HepG2 (cell line): ENCODE measurements around the gene DYSF. TPM values are rescaled to one million over a fixed set of nuclear protein-coding genes. Genes with fewer than 3 reads are reported as not detected.

Experiments
- BRCA1 ChIP-seq: sonication (generic); formaldehyde crosslinking; IDR thresholded peaks from 2 replicates; pipeline ENCODE4 v1.4.0; 2020; ENCODE audit warnings: missing genetic modification reagents
- CTCF ChIP-seq: sonication (generic); formaldehyde crosslinking; IDR thresholded peaks from 2 replicates; pipeline ENCODE4 v1.5.0; 2020; ENCODE audit warnings: mild to moderate bottlenecking, missing genetic modification reagents, moderate library complexity
- E2F1 ChIP-seq: sonication (generic); formaldehyde crosslinking; IDR thresholded peaks from 2 replicates; pipeline ENCODE4 v1.5.0; 2020; ENCODE audit warnings: missing genetic modification reagents
- KLF11 ChIP-seq: IDR thresholded peaks from 2 replicates; pipeline ENCODE4 v1.6.1; 2016; ENCODE audit warnings: missing compliant biosample characterization
- MAF1 ChIP-seq: sonication (generic); formaldehyde crosslinking; IDR thresholded peaks from 2 replicates; pipeline ENCODE4 v1.5.0; 2020; ENCODE audit warnings: missing genetic modification reagents, borderline replicate concordance
- NPAS2 ChIP-seq: sonication (generic); formaldehyde crosslinking; IDR thresholded peaks from 2 replicates; pipeline ENCODE4 v1.8.0; 2022; ENCODE audit warnings: mild to moderate bottlenecking, missing genetic modification reagents, borderline replicate concordance
- PAX8 ChIP-seq: sonication (generic); formaldehyde crosslinking; IDR thresholded peaks from 2 replicates; pipeline ENCODE4 v1.8.0; 2022; ENCODE audit warnings: mild to moderate bottlenecking, missing genetic modification reagents, borderline replicate concordance
- SAP130 ChIP-seq: IDR thresholded peaks from 2 replicates; pipeline ENCODE4 v1.6.1; 2016; ENCODE audit warnings: low read depth
- STAG1 ChIP-seq: sonication (generic); formaldehyde crosslinking; IDR thresholded peaks from 2 replicates; pipeline ENCODE4 v1.4.0; 2020; ENCODE audit warnings: missing genetic modification reagents
- TEAD2 ChIP-seq: sonication (generic); formaldehyde crosslinking; IDR thresholded peaks from 2 replicates; pipeline ENCODE4 v1.9.0; 2021; ENCODE audit warnings: missing genetic modification reagents
- YY1 ChIP-seq: IDR thresholded peaks from 2 replicates; pipeline ENCODE4 v1.6.1; 2011; ENCODE audit warnings: low read length, low read depth, moderate library complexity, mild to moderate bottlenecking; ENCODE audit not compliant: insufficient read depth, insufficient replicate concordance
- ZNF501 ChIP-seq: sonication (generic); formaldehyde crosslinking; IDR thresholded peaks from 2 replicates; pipeline ENCODE4 v1.5.1; 2020; ENCODE audit warnings: mild to moderate bottlenecking, moderate library complexity, missing genetic modification reagents
- ZNF670 ChIP-seq: sonication (generic); formaldehyde crosslinking; IDR thresholded peaks from 2 replicates; pipeline ENCODE4 v1.8.0; 2022; ENCODE audit warnings: mild to moderate bottlenecking, missing genetic modification reagents, borderline replicate concordance
- ZNF792 ChIP-seq: IDR thresholded peaks from 2 replicates; pipeline ENCODE4 v1.6.1; 2016
- ZSCAN30 ChIP-seq: sonication (generic); formaldehyde crosslinking; IDR thresholded peaks from 2 replicates; pipeline ENCODE4 v1.5.0; 2020; ENCODE audit warnings: mild to moderate bottlenecking, missing genetic modification reagents
- ZZZ3 ChIP-seq: sonication (generic); formaldehyde crosslinking; IDR thresholded peaks from 2 replicates; pipeline ENCODE4 v1.4.0; 2020; ENCODE audit warnings: missing genetic modification reagents, mild to moderate bottlenecking, borderline replicate concordance
- polyA plus RNA-seq, 8 experiments: library from polyadenylated mRNA; depleted of rRNA in 3 of 8; stranded (reverse) in 7 of 8; unstranded in 1 of 8; fragments of >200 nt; fragmentation: Illumina TruSeq in 4 of 8; extraction: Trizol in 4 of 8; gene quantifications; 2 replicates each; pipeline versions ENCODE4 v1.2.1 to v1.2.3, GENCODE V29; 2011 to 2016; ENCODE audit warnings: low read depth in 4 of 8, missing spikeins in 1 of 8, mixed read lengths in 1 of 8; ENCODE audit not compliant: insufficient read depth in 1 of 8
- total RNA-seq, 5 experiments: library from RNA; depleted of rRNA; stranded (reverse); fragments of >200 nt; fragmentation: Illumina TruSeq; extraction: Trizol; gene quantifications; 2 replicates each; pipeline ENCODE4 v1.2.3, GENCODE V29; 2016; ENCODE audit warnings: low read depth in 1 of 5
- TF ChIP-seq, protein P1 (sequence below): sonication (generic); formaldehyde crosslinking; IDR thresholded peaks from 2 replicates; pipeline ENCODE4 v1.4.0; 2020; ENCODE audit warnings: missing genetic modification reagents, low read depth, mild to moderate bottlenecking, borderline replicate concordance
- TF ChIP-seq, protein P2 (sequence below): sonication (generic); formaldehyde crosslinking; IDR thresholded peaks from 2 replicates; pipeline ENCODE4 v1.8.0; 2022; ENCODE audit warnings: mild to moderate bottlenecking, missing genetic modification reagents, moderate library complexity
- TF ChIP-seq, protein P3 (sequence below): sonication (generic); formaldehyde crosslinking; IDR thresholded peaks from 2 replicates; pipeline ENCODE4 v1.4.0; 2020; ENCODE audit warnings: missing genetic modification reagents
- TF ChIP-seq, protein P4 (sequence below): sonication (generic); formaldehyde crosslinking; IDR thresholded peaks from 2 replicates; pipeline ENCODE4 v1.8.0; 2022; ENCODE audit warnings: mild to moderate bottlenecking, missing genetic modification reagents

Gene DYSF
- total and polyA plus RNA-seq, 2 of the 13 experiments (the other 11 are each of a cell fraction or from before 2014, with no cell fraction given), result 0.15 to 2.4 TPM

DNA sequence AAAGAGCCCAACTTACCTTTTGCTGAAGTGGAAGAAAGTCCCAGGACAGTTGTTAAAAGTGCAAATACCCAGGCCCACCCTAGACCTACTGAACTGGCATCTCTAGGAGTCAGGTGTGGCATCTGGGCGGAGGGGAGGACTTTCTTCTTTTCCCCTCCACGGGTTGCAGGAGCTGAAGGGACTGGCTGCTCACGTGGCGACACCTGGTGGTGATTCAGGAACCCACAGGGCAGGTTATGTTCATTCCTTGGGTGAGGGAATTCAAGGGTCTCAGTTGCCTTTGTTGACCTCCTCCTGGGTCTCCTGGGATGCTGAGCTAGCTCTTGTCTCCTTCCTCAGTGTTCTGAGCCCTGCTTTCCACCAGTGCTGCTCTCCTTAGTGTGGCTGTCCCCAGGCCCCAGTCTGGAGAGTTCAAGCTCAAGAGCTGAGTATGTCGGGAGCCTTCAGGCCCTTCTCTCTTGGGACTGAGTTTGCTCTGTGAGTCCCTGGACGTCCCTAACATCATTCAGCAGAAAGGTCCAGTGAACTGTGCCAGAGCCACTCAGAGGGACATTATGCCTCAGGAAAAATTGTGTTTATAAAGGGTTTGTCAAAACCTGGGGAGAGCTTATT, 56.9 kb downstream of the DYSF start (continued):
- TF ChIP-seq, protein P1, sequence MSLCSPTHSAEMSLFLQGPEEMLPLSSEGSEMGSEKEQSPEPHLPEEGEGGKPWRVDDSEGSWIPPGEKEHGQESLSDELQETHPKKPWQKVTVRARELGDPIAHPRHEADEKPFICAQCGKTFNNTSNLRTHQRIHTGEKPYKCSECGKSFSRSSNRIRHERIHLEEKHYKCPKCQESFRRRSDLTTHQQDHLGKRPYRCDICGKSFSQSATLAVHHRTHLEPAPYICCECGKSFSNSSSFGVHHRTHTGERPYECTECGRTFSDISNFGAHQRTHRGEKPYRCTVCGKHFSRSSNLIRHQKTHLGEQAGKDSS (CRISPR knock-in tag), result no peak
- TF ChIP-seq BRCA1 (CRISPR knock-in tag) (no peak), MAF1 (CRISPR knock-in tag) (no peak), ZNF670 (CRISPR knock-in tag) (no peak), CTCF (CRISPR knock-in tag) (peak; percentile 97), PAX8 (CRISPR knock-in tag) (no peak), E2F1 (no peak), YY1 (no peak), TEAD2 (no peak), ZNF501 (CRISPR knock-in tag) (peak; percentile 58; the same call in 1 of the 2 replicates), SAP130 (CRISPR knock-in tag) (no peak), STAG1 (CRISPR knock-in tag) (peak; percentile 95), ZNF792 (CRISPR knock-in tag) (no peak), NPAS2 (no peak), KLF11 (CRISPR knock-in tag) (no peak), ZSCAN30 (CRISPR knock-in tag) (0 out of 2 replicates have a peak, but pooled peaks have one; percentile 41), ZZZ3 (CRISPR knock-in tag) (no peak)
- TF ChIP-seq, protein P2, sequence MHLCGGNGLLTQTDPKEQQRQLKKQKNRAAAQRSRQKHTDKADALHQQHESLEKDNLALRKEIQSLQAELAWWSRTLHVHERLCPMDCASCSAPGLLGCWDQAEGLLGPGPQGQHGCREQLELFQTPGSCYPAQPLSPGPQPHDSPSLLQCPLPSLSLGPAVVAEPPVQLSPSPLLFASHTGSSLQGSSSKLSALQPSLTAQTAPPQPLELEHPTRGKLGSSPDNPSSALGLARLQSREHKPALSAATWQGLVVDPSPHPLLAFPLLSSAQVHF, result no peak
- TF ChIP-seq, protein P3, sequence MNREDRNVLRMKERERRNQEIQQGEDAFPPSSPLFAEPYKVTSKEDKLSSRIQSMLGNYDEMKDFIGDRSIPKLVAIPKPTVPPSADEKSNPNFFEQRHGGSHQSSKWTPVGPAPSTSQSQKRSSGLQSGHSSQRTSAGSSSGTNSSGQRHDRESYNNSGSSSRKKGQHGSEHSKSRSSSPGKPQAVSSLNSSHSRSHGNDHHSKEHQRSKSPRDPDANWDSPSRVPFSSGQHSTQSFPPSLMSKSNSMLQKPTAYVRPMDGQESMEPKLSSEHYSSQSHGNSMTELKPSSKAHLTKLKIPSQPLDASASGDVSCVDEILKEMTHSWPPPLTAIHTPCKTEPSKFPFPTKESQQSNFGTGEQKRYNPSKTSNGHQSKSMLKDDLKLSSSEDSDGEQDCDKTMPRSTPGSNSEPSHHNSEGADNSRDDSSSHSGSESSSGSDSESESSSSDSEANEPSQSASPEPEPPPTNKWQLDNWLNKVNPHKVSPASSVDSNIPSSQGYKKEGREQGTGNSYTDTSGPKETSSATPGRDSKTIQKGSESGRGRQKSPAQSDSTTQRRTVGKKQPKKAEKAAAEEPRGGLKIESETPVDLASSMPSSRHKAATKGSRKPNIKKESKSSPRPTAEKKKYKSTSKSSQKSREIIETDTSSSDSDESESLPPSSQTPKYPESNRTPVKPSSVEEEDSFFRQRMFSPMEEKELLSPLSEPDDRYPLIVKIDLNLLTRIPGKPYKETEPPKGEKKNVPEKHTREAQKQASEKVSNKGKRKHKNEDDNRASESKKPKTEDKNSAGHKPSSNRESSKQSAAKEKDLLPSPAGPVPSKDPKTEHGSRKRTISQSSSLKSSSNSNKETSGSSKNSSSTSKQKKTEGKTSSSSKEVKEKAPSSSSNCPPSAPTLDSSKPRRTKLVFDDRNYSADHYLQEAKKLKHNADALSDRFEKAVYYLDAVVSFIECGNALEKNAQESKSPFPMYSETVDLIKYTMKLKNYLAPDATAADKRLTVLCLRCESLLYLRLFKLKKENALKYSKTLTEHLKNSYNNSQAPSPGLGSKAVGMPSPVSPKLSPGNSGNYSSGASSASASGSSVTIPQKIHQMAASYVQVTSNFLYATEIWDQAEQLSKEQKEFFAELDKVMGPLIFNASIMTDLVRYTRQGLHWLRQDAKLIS, result no peak
- TF ChIP-seq, protein P4, sequence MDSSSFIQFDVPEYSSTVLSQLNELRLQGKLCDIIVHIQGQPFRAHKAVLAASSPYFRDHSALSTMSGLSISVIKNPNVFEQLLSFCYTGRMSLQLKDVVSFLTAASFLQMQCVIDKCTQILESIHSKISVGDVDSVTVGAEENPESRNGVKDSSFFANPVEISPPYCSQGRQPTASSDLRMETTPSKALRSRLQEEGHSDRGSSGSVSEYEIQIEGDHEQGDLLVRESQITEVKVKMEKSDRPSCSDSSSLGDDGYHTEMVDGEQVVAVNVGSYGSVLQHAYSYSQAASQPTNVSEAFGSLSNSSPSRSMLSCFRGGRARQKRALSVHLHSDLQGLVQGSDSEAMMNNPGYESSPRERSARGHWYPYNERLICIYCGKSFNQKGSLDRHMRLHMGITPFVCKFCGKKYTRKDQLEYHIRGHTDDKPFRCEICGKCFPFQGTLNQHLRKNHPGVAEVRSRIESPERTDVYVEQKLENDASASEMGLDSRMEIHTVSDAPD (CRISPR knock-in tag), result no peak
